IMR-90 (cell line): ENCODE data around the gene ENOX1. TPM values are rescaled to one million over a fixed set of nuclear protein-coding genes. Genes with fewer than 3 reads are reported as not detected.

Experiments
- ATAC-seq: fragments of 200-7000 bp; cut with Tn5 transposase; 2 replicates; pipeline ENCODE4 v1.9.1; 2020; ENCODE audit warnings: low read depth, mild to moderate bottlenecking, moderate library complexity
- BruUV-seq: library from RNA; stranded (reverse); fragments of 400-500 nt; replicated peaks from 2 replicates; lab custom pipeline; 2021; lab: Mats Ljungman, UMichigan
- CTCF ChIA-PET: fragments of 300-600 bp; formaldehyde crosslinking; extraction: SDS; loops from one replicate; lab custom pipeline; 2021; ENCODE audit warnings: antibody characterized with exemption; lab: Yijun Ruan, JAX
- POLR2A ChIA-PET: fragments of 300-600 bp; sonication (Branson Sonifier 250); formaldehyde crosslinking; loops from one replicate; lab custom pipeline; 2022; ENCODE audit warnings: antibody characterized with exemption; ENCODE audit not compliant: unreplicated experiment; lab: Charles Lee
- DNase-seq: peaks from one replicate; pipeline ENCODE4 v3.0.0; 2013
- H2AFZ ChIP-seq: replicated peaks from 2 replicates; pipeline ENCODE3; 2013; ENCODE audit warnings: low read length, mild to moderate bottlenecking; ENCODE audit not compliant: poor library complexity
- H2AK5ac ChIP-seq: 2 replicates; pipeline ENCODE4 v1.6.1; 2013; ENCODE audit warnings: low read depth, low read length, inconsistent platforms
- H2AK9ac ChIP-seq: replicated peaks from 2 replicates; pipeline ENCODE3; 2013; ENCODE audit warnings: mild to moderate bottlenecking, low read depth, low read length, moderate library complexity; ENCODE audit not compliant: poor library complexity
- H2BK120ac ChIP-seq: 2 replicates; pipeline ENCODE4 v1.6.1; 2013; ENCODE audit warnings: low read depth, low read length, inconsistent platforms
- H2BK15ac ChIP-seq: 3 replicates; pipeline ENCODE4 v1.6.1; 2013; ENCODE audit warnings: low read depth, low read length, inconsistent platforms
- H2BK20ac ChIP-seq: 2 replicates; pipeline ENCODE4 v1.6.1; 2013; ENCODE audit warnings: low read depth, mild to moderate bottlenecking, inconsistent platforms, low read length, moderate library complexity
- H2BK5ac ChIP-seq: 2 replicates; pipeline ENCODE4 v1.6.1; 2013; ENCODE audit warnings: mild to moderate bottlenecking, low read depth, low read length, inconsistent platforms; ENCODE audit not compliant: poor library complexity, severe bottlenecking
- H3K14ac ChIP-seq: replicated peaks from 2 replicates; pipeline ENCODE4 v1.6.1; 2013; ENCODE audit warnings: low read depth, low read length, inconsistent platforms
- H3K18ac ChIP-seq: 2 replicates; pipeline ENCODE4 v1.6.1; 2013; ENCODE audit warnings: low read depth, low read length, control low read depth
- H3K23ac ChIP-seq: 2 replicates; pipeline ENCODE4 v1.6.1; 2013; ENCODE audit warnings: low read depth, low read length, inconsistent platforms
- H3K27ac ChIP-seq: 2 replicates; pipeline ENCODE4 v1.5.1; 2013; ENCODE audit warnings: mild to moderate bottlenecking, control low read depth, low read length; ENCODE audit not compliant: insufficient read depth
- H3K27me3 ChIP-seq: 2 replicates; pipeline ENCODE4 v1.6.1; 2013; ENCODE audit warnings: low read length; ENCODE audit not compliant: control insufficient read depth, insufficient read depth
- H3K36me3 ChIP-seq: 2 replicates; pipeline ENCODE4 v1.6.1; 2013; ENCODE audit warnings: low read length, mixed read lengths; ENCODE audit not compliant: control insufficient read depth, insufficient read depth
- H3K4ac ChIP-seq: 2 replicates; pipeline ENCODE4 v1.6.1; 2013; ENCODE audit warnings: low read depth, low read length, inconsistent platforms
- H3K4me1 ChIP-seq: 2 replicates; pipeline ENCODE4 v1.6.1; 2013; ENCODE audit warnings: low read length, mixed read lengths; ENCODE audit not compliant: control insufficient read depth, insufficient read depth
- H3K4me2 ChIP-seq: 2 replicates; pipeline ENCODE4 v1.6.1; 2013; ENCODE audit warnings: low read depth, mild to moderate bottlenecking, control low read depth, low read length, moderate library complexity
- H3K4me3 ChIP-seq: 2 replicates; pipeline ENCODE4 v1.5.1; 2013; ENCODE audit warnings: low read depth, mild to moderate bottlenecking, control low read depth, low read length, moderate library complexity; ENCODE audit not compliant: insufficient read depth
- H3K56ac ChIP-seq: 2 replicates; pipeline ENCODE4 v1.6.1; 2013; ENCODE audit warnings: low read length, inconsistent platforms; ENCODE audit not compliant: insufficient read depth; ENCODE audit errors: extremely low read depth
- H3K79me1 ChIP-seq, 2 experiments: 2 replicates each; pipeline ENCODE4 v1.6.1; 2013; ENCODE audit warnings: low read length in 2 of 2, inconsistent platforms in 1 of 2, low read depth in 1 of 2
- H3K9ac ChIP-seq: 2 replicates; pipeline ENCODE4 v1.6.1; 2013; ENCODE audit warnings: low read depth, low read length, control low read depth
- H3K9me1 ChIP-seq: 2 replicates; pipeline ENCODE4 v1.6.1; 2013; ENCODE audit warnings: low read length, inconsistent platforms; ENCODE audit not compliant: insufficient read depth
- H3K9me3 ChIP-seq: 2 replicates; pipeline ENCODE4 v1.6.1; 2013; ENCODE audit warnings: low read length; ENCODE audit not compliant: control insufficient read depth, insufficient read depth
- H4K20me1 ChIP-seq: 2 replicates; pipeline ENCODE4 v1.6.1; 2013; ENCODE audit warnings: low read length, inconsistent platforms; ENCODE audit not compliant: insufficient read depth
- H4K5ac ChIP-seq: 2 replicates; pipeline ENCODE4 v1.6.1; 2013; ENCODE audit warnings: mild to moderate bottlenecking, low read depth, low read length, control low read depth
- H4K8ac ChIP-seq, 2 experiments: 2 replicates each; pipeline ENCODE4 v1.6.1; 2013; ENCODE audit warnings: low read depth in 2 of 2, low read length in 2 of 2, control low read depth in 1 of 2, inconsistent platforms in 1 of 2
- H4K91ac ChIP-seq: 2 replicates; pipeline ENCODE4 v1.6.1; 2013; ENCODE audit warnings: low read depth, low read length, inconsistent platforms; ENCODE audit not compliant: insufficient read depth
- FOS ChIP-seq: fragments of 150-350 bp; IDR thresholded peaks from 2 replicates; pipeline ENCODE4 v1.6.1; 2016; ENCODE audit warnings: low read depth, low read length
- WGBS, 2 experiments: methylation state at CpG; one replicate each; pipeline versions ENCODE4 v1.1.5 to v1.1.7; 2013; ENCODE audit warnings: missing lambda C conversion rate in 2 of 2; ENCODE audit not compliant: insufficient read length in 1 of 2; ENCODE audit errors: extremely low coverage in 2 of 2; 5-methylcytosine and 5-hydroxymethylcytosine counted together
- dilution Hi-C: fragments of 300-500 bp; cut with HindIII; formaldehyde crosslinking; loops from one replicate; pipeline ENCODE4 v1.14.3; 2018; ENCODE audit warnings: low sequenced_read_pairs; ENCODE audit not compliant: unreplicated experiment
- in situ Hi-C: fragments of 300-500 bp; cut with MboI; formaldehyde crosslinking; loops from 3 replicates; pipeline ENCODE4 v1.14.3; 2019; ENCODE audit warnings: low sequenced_read_pairs, inconsistent platforms, mixed read lengths
- intact Hi-C: fragments of 100-400 bp; cut with micrococcal nuclease; formaldehyde crosslinking; loops from 2 replicates; pipeline ENCODE4 v1.10.0; 2022
- polyA plus RNA-seq, 3 experiments: library from polyadenylated mRNA; depleted of rRNA; stranded (reverse); fragments of >200 nt; gene quantifications; 2 replicates each; pipeline ENCODE4 v1.2.3, GENCODE V29; 2012; ENCODE audit warnings: low replicate concordance in 1 of 3
- total RNA-seq: library from RNA; depleted of rRNA; stranded (reverse); fragments of >200 nt; gene quantifications from 2 replicates; pipeline ENCODE4 v1.2.3, GENCODE V29; 2012

The ENOX1 gene
- total and polyA plus RNA-seq, 2 of the 4 experiments (the other 2 are of a cell fraction): 0.99 to 1.3 TPM

DNA sequence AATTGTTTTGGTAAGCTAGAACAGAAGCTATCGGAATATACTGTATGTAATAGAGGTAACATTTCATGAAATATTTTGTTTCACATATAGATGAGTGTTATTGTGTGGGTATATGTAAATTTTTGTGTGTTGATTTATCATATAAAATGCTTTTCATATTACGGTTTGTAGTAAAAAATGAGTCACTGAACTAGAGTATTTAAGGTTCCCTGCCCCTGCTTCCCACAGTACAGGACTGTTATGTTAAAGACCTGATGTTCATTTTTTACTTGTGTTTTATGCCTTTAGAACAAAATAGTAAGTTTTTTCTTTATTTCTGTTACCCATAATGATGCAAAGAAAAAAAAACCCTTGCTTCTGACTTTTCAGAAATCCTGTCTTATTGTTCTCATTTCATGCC is 243.4 kb downstream of the ENOX1 start:
- Histone ChIP-seq H3K4me2 (no peak overlapping the region), H2AK5ac (no peak overlapping the region), H4K8ac (no peak overlapping the region), H3K9ac (no peak overlapping the region), H4K91ac (no peak overlapping the region), H3K4me3 (no peak overlapping the region), H4K20me1 (no peaks in the 10 kb centered on the region), H3K4ac (no peak overlapping the region), H2BK120ac (no peak overlapping the region), H2BK15ac (no peak overlapping the region), H3K18ac (no peak overlapping the region), H3K4me1 (peaks cover 2% of the 10 kb centered on the region; the same call in 1 of the 2 replicates), H3K56ac (no peak overlapping the region), H3K9me1 (no peaks in the 10 kb centered on the region), H2BK5ac (no peak overlapping the region), H2AK9ac (no peak overlapping the region), H2BK20ac (no peak overlapping the region), H4K5ac (no peak overlapping the region), H3K14ac (no peak overlapping the region), H3K27me3 (no peaks in the 10 kb centered on the region), H3K9me3 (peaks cover 3% of the 10 kb centered on the region), H3K27ac (no peak overlapping the region), H3K23ac (no peak overlapping the region), H2AFZ (no peak overlapping the region), H3K79me1 (no peaks in the 10 kb centered on the region), H3K36me3 (no peaks in the 10 kb centered on the region)
- DNase-seq (peak; percentile 52), ATAC-seq (no peak)
- TF ChIP-seq FOS: no peak
- ChIA-PET POLR2A (interaction anchor here (0.6 kb wide), 1 partner anchor 180 kb away, joined by 4 read pairs; no protein-coding TSS in a partner anchor), CTCF (interaction anchor here (0.7 kb wide), 1 partner anchor 244 kb away, joined by 4 read pairs; no protein-coding TSS in a partner anchor)
- no CpG with 5 or more reads among the region's 2 CpGs for WGBS, 2 experiments
- in situ Hi-C loops (no loop called here), dilution Hi-C loops (no loop called here), intact Hi-C loops (no loop called here)
- no TSS peak for BruUV-seq
